Spleen (tissue), 11 donors: Measurements from ENCODE around the gene ATP5F1D. TPM values are rescaled to one million over a fixed set of nuclear protein-coding genes. Genes with fewer than 3 reads are reported as not detected.

ENCODE experiments used
- DNase-seq: peaks from one replicate; pipeline ENCODE4 v3.0.0-alpha.2; 2020
- H3K27ac ChIP-seq, 8 donors: fragments of 200-600 bp; sonication (generic) in 7 of 8; 1 replicate in 4 of 8; 2 replicates in 4 of 8; pipeline versions ENCODE4 v1.5.0 to v1.8.0; 2016 to 2021; ENCODE audit warnings: inconsistent platforms in 4 of 8, mild to moderate bottlenecking in 4 of 8, moderate library complexity in 1 of 8
- H3K27me3 ChIP-seq, 7 donors: fragments of 200-600 bp; sonication (generic) in 6 of 7; replicated peaks in 1 of 7; 1 replicate in 4 of 7; 2 replicates in 3 of 7; pipeline versions ENCODE4 v1.5.0 to v1.8.0; 2016 to 2021; ENCODE audit warnings: inconsistent platforms in 3 of 7, mild to moderate bottlenecking in 1 of 7
- H3K36me3 ChIP-seq, 6 donors: fragments of 200-600 bp; sonication (generic) in 5 of 6; 1 replicate in 4 of 6; 2 replicates in 2 of 6; pipeline versions ENCODE4 v1.5.0 to v1.8.0; 2016 to 2021; ENCODE audit warnings: inconsistent platforms in 2 of 6
- H3K4me1 ChIP-seq, 6 donors: fragments of 200-600 bp; sonication (generic) in 5 of 6; 1 replicate in 3 of 6; 2 replicates in 3 of 6; pipeline versions ENCODE4 v1.5.0 to v1.8.0; 2016 to 2021; ENCODE audit warnings: inconsistent platforms in 3 of 6
- H3K4me3 ChIP-seq, 8 donors: fragments of 200-600 bp; sonication (generic) in 7 of 8; 1 replicate in 4 of 8; 2 replicates in 4 of 8; pipeline versions ENCODE4 v1.5.0 to v1.8.0; 2016 to 2021; ENCODE audit warnings: inconsistent platforms in 4 of 8, mild to moderate bottlenecking in 4 of 8, moderate library complexity in 2 of 8
- H3K9me3 ChIP-seq, 8 donors: fragments of 200-600 bp; sonication (generic) in 7 of 8; 1 replicate in 4 of 8; 2 replicates in 4 of 8; pipeline versions ENCODE4 v1.5.0 to v1.8.0; 2016 to 2021; ENCODE audit warnings: inconsistent platforms in 4 of 8
- POLR2A ChIP-seq, 3 donors: fragments of 450-650 bp; IDR thresholded peaks; one replicate each; pipeline ENCODE4 v1.5.1; 2017; ENCODE audit warnings: antibody characterized with exemption in 3 of 3, mild to moderate bottlenecking in 1 of 3
- POLR2AphosphoS5 ChIP-seq, 3 donors: sonication (generic); formaldehyde crosslinking; IDR thresholded peaks; one replicate each; pipeline ENCODE4 v1.5.1; 2017; ENCODE audit warnings: antibody characterized with exemption in 3 of 3
- WGBS, 5 donors: extraction: QIAGEN DNeasy Blood & Tissue Kit in 3 of 5; methylation state at CpG; one replicate each; pipeline versions ENCODE4 v1.1.5 to v1.1.7; 2013 to 2018; 5-methylcytosine and 5-hydroxymethylcytosine counted together
- intact Hi-C: fragments of 100-400 bp; cut with DNase I; formaldehyde crosslinking; loops from one replicate; pipeline ENCODE4 v1.15.0; 2023; ENCODE audit warnings: low total_unique reads
- polyA plus RNA-seq, 3 donors: library from polyadenylated mRNA; stranded (reverse); fragments of 200-250 nt; gene quantifications; one replicate each; pipeline ENCODE4 v1.2.1, GENCODE V29; 2013
- total RNA-seq, 7 donors: library from RNA; depleted of rRNA in 3 of 7; stranded (reverse); fragments of >200 nt in 3 of 7; fragmentation: NEBNext Ultra II Directional in 4 of 7; extraction: Animal tissue kit (Norgen Biotek cat#: 25700) in 4 of 7; gene quantifications; one replicate each; pipeline versions ENCODE4 v1.1.0 to v1.2.1, GENCODE V29; 2016 to 2021
- TF ChIP-seq, protein P1 (sequence below), 11 experiments: fragments of 200-600 bp in 7 of 11; fragments of 450-650 bp in 4 of 11; sonication (generic) in 4 of 11; IDR thresholded peaks in 8 of 11; conservative IDR thresholded peaks in 3 of 11; 1 replicate in 7 of 11; 2 replicates in 4 of 11; pipeline versions ENCODE4 v1.4.0 to v1.8.0; 2016 to 2021; ENCODE audit warnings: antibody characterized with exemption in 11 of 11, inconsistent platforms in 4 of 11, mild to moderate bottlenecking in 1 of 11
- donor health status: healthy with polysubstance abuse.
- donor health status: DM: no; HTN: no; CAD: no; lungs with moderate emphysema.
- donor health status: DM: no; HTN: no; CAD: no.
- donor health status: Bipolar disorder and iron deficiency.
- donor health status: healthy.
- donor health status: DM: no; HTN: no; CAD: no.
- donor health status: DM: yes; HTN: yes; CAD: no.

Gene ATP5F1D
- total and polyA plus RNA-seq, 10 donors = 49.1 to 166 (median 121) TPM

DNA sequence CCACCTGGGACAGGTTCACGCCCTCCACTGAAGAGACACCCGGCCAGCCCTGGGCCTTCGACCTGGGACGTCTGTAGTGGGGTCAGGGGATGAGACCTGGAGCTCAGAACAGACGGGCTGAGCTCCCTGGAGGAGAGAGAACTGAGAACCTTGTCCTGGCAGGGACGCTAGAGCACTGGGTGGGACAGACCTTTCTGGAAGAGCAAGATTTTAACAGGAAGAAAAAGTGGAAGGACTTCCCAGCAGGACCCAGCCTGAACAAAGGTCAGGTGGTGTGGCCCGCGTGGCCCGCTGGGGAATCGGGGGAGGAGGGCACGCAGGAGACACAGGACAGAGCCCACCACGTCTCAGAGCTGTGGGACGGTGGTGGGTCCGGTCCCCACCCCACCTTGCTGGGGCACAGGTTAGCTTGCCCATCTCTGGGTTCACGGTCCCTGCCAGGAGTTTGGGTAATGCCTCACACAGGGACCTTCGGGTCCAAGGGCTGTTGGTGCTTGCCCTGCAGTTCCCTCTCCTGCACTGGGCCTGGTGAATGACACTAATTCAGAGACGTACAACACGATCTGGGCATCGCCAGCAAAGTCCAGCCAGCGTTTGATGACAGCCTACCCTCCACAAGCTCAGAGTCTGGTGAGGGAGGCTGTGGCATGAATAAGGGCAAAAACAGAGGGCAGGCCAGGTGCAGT is 42.9 kb downstream of the ATP5F1D start:
- WGBS, 5 donors = 71 to 75% (median 73%) methylated on average over 17 to 20 of the region's 20 CpGs
- DNase-seq = no peak
- Histone ChIP-seq H3K9me3 (no peaks in the 10 kb centered on the region), H3K4me3 (no peak overlapping the region), H3K4me1 (peaks cover 4 to 50% (median 35%) of the 10 kb centered on the region in 6 donors), H3K27ac (no peak overlapping the region), H3K27me3 (peaks cover 4 to 67% (median 61%) of the 10 kb centered on the region in 7 donors), H3K36me3 (peaks cover 0 to 13% (median 4%) of the 10 kb centered on the region in 6 donors)
- no peak for TF ChIP-seq POLR2AphosphoS5 (IDR thresholded peaks at IDR 0.05)
- TF ChIP-seq, protein P1, sequence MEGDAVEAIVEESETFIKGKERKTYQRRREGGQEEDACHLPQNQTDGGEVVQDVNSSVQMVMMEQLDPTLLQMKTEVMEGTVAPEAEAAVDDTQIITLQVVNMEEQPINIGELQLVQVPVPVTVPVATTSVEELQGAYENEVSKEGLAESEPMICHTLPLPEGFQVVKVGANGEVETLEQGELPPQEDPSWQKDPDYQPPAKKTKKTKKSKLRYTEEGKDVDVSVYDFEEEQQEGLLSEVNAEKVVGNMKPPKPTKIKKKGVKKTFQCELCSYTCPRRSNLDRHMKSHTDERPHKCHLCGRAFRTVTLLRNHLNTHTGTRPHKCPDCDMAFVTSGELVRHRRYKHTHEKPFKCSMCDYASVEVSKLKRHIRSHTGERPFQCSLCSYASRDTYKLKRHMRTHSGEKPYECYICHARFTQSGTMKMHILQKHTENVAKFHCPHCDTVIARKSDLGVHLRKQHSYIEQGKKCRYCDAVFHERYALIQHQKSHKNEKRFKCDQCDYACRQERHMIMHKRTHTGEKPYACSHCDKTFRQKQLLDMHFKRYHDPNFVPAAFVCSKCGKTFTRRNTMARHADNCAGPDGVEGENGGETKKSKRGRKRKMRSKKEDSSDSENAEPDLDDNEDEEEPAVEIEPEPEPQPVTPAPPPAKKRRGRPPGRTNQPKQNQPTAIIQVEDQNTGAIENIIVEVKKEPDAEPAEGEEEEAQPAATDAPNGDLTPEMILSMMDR (IDR thresholded peaks at IDR 0.05 in 8 of 11, conservative IDR thresholded peaks at IDR 0.05 in 3 of 11) = no peak
- no peak for TF ChIP-seq POLR2A (IDR thresholded peaks at IDR 0.05)
- intact Hi-C loops = loop anchor here (10.0 kb wide), 1 partner anchor 90 kb away; no protein-coding TSS in a partner anchor

DNA sequence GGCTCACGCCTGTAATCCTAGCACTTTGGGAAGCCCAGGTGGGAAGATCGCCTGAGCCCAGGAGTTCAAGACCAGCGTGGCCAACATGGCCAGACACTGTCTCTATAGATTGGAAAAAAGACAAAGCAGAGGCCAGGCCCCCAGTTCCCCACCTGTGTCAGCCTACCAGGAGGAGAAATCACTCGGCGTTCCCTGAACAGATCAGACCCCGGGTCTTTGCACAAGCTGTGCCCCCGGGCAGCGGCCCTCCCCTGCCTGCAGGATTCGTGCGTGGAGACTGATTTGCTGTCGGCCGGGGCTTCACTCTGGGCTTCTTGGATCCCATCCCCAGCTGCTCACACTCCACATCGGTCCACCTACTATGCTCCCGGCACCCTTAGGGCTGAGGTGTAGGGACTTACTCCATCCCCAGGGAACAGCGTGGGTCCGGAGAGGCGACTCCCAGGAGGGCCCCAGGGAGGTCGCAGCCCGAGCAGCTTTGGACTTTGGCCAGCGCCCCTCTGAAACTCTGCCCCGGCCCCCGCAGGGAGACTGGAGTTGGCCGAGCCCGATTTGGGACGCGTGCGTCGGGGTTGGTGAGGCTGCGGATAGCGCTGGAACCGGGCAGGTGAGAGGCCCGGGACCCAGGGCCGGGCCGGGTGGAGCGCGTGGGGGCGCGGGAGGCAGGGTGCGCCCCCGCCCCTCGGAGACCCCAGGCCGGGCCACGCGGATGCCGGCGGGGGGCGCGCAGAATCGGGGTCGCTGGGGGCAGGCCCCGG is 43.6 kb downstream of the ATP5F1D start:
- Histone ChIP-seq H3K4me3 (peak overlapping the region in 1 of 8 donors; percentile 58), H3K27me3 (peaks cover 4 to 75% (median 68%) of the 10 kb centered on the region in 7 donors), H3K9me3 (no peaks in the 10 kb centered on the region), H3K27ac (no peak overlapping the region), H3K36me3 (peaks cover 0 to 6% (median under 1%) of the 10 kb centered on the region in 6 donors), H3K4me1 (peaks cover 0 to 43% (median 28%) of the 10 kb centered on the region in 6 donors)
- TF ChIP-seq, protein P1 (IDR thresholded peaks at IDR 0.05 in 8 of 11, conservative IDR thresholded peaks at IDR 0.05 in 3 of 11) = no peak
- TF ChIP-seq POLR2A (IDR thresholded peaks at IDR 0.05) (no peak), POLR2AphosphoS5 (IDR thresholded peaks at IDR 0.05) (no peak)
- 17 to 58% (median 23%) methylated on average over 13 to 51 of the region's 51 CpGs for WGBS, 5 donors
- intact Hi-C loops = loop anchor here (10.0 kb wide), 1 partner anchor 90 kb away; no protein-coding TSS in a partner anchor
- peak; percentile 66 for DNase-seq

DNA sequence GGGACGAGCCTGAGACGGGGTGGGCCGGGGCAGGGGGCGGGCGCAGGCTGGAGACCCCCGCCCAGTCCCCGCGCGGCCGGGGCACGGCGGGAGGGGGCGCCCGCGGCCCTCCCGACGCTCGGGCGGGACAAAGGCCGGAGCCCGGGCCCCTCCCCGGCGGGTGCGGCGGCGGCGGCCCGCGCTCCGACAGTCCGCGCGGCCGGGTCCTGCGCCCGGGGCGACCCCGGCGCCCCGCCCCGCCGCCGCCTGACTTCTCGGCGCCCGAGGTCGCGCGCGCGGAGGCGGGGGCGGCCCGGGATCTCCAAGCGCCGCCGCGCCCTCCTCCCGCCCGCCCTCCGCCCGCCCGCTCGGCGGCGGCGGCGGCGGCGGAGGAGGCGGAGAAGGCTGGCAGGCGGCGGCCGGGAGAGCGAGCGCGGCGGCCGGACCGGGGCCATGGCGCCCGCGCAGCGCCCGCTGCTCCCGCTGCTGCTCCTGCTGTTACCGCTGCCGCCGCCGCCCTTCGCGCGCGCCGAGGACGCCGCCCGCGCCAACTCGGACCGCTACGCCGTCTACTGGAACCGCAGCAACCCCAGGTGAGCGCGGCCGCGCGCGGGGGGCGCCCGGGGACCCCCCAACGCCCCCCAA is 44.3 kb downstream of the ATP5F1D start, which contains the start of gene EFNA2:
EFNA2 (plus strand) TSS at position 137 of the 624 bp plus-strand sequence; CDS start at position 433, 296 bp downstream.
- H3K4me1 ChIP-seq = peaks cover 0 to 41% (median 27%) of the 10 kb centered on the region in 6 donors
- peaks cover 4 to 81% (median 75%) of the 10 kb centered on the region in 7 donors for H3K27me3 ChIP-seq
- 0 to 2% (median 0%) methylated on average over 5 to 112 of the region's 113 CpGs for WGBS, 5 donors
- intact Hi-C loops = loop anchor here (10.0 kb wide), 1 partner anchor 89 kb away; no protein-coding TSS in a partner anchor
- no peaks in the 10 kb centered on the region for H3K36me3 ChIP-seq
- no peak for TF ChIP-seq POLR2AphosphoS5 (IDR thresholded peaks at IDR 0.05)
- TF ChIP-seq, protein P1 (IDR thresholded peaks at IDR 0.05 in 8 of 11, conservative IDR thresholded peaks at IDR 0.05 in 3 of 11) = no peak
- no peak for TF ChIP-seq POLR2A (IDR thresholded peaks at IDR 0.05)
- no peak for DNase-seq
- no peaks in the 10 kb centered on the region for H3K9me3 ChIP-seq
- H3K4me3 ChIP-seq = peak within 1 kb of the TSS in 1 of 8 donors; percentile 58
- H3K27ac ChIP-seq = no peak within 1 kb of the TSS
